Inferior parietal cortex (tissue), 1 donor: Measurements from ENCODE around the gene PLBD1.

Experiments used
- DNase-seq: peaks from one replicate; pipeline ENCODE4 v3.0.0-alpha.2; 2016; ENCODE audit errors: extremely low spot score

Gene PLBD1, protein sequence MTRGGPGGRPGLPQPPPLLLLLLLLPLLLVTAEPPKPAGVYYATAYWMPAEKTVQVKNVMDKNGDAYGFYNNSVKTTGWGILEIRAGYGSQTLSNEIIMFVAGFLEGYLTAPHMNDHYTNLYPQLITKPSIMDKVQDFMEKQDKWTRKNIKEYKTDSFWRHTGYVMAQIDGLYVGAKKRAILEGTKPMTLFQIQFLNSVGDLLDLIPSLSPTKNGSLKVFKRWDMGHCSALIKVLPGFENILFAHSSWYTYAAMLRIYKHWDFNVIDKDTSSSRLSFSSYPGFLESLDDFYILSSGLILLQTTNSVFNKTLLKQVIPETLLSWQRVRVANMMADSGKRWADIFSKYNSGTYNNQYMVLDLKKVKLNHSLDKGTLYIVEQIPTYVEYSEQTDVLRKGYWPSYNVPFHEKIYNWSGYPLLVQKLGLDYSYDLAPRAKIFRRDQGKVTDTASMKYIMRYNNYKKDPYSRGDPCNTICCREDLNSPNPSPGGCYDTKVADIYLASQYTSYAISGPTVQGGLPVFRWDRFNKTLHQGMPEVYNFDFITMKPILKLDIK

DNA sequence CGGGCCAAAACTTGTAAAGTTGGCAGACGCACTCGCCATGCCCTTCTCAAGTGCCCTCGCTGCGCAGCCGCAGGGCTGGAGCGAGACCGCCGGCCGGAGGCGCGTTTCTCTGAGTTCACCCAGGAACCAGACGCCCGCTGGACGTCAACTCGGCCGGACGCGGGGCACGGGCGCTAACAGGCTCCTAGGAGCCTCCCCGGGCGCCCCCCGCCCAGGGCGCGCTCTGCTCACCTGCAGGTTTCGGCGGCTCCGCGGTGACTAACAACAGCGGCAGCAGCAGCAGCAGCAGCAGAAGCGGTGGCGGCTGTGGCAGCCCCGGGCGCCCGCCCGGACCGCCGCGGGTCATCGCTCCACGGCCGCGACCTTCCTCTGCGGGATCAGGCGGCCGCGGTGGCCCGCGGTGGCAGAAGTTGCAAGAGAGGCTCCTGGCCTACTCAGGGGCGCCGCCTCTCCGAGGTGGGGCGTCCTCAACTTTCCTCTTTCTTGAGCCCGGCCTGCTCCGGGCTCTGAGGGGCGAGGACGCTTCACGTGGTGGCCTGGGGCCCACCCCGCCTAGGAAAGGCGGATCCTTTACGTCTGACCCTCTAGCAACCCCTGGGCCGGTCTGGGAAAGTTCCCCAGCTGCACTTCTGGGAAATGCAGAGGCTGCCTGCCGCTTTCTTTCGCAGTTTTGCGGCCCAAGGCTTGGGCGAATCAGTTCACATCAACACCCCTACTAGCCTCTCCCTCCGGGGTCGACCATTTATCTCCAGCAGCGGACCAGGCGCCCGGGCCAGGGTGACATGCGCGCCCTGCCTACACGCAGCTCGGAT is at the start of gene PLBD1:
PLBD1 (minus strand) TSS at position 533 of the 812 bp plus-strand sequence; CDS start at position 346, 187 bp downstream.
- DNase-seq, result no peak

DNA sequence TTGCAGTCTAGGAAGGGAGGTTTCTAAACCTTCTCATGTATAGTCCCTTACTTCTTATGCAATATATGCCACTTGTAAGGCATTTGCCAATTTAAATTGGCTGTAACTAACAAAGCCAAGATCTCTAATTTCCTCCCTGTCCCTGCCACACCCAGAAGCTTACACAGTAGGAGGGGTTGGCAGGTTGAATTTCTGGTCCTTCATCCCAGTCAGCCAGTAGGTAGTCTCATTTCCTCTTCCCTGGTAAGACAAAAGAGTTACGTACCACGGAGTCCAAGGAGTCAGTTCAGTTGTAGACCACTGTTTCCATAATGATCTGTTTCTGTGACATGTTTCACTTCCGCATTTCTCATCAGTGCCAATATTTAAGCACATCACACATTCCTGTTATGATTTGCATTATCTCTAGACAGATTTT is 47.0 kb upstream of the PLBD1 start:
- DNase-seq, result peak; percentile 12

DNA sequence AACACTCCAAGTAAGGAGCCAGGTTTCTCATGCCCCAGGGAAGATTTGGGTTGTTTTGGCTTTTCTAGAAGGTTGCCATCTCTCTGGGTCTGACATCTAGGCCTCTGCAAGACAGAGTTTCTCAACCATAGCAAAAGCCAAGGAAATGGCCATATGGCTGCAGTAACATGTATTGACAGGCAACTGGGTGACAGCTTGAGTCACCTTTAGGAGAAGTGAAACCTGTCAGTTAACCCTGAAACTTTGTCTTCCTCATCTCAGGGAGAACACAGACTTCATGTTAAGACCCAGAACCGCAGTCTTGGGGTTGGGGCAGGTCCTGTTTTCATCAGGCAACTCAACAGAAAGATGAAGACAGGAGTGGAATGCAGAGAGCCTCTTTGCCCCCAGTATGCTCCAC is 46.0 kb upstream of the PLBD1 start:
- DNase-seq, result peak; percentile 14

DNA sequence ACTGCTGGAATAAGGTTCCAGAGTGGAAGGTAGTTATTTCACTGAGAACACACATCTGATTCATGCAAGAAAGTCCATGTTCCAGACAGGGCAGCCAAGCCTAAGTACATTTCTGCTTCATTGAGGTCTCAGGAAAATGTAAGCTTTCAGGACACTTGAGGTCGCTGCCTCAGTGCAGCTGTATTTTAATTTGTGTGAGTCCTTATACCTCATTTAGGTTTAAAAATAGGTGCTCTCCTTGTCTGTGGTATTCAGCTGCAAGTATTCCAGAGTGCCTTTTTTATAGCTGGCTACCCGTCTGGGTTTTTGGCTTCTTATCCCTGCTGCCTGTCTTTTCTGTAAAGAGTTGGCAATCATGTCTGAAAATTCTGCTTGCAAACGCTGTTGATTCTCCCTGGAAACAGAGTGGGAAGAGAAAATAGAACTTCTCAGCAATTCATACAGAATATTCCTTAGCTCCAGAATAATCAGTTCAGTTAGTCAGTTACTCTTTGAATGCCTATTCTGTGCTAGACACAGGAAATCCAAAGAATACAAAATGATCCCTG is 45.3 kb upstream of the PLBD1 start:
- peak; percentile 47 for DNase-seq

DNA sequence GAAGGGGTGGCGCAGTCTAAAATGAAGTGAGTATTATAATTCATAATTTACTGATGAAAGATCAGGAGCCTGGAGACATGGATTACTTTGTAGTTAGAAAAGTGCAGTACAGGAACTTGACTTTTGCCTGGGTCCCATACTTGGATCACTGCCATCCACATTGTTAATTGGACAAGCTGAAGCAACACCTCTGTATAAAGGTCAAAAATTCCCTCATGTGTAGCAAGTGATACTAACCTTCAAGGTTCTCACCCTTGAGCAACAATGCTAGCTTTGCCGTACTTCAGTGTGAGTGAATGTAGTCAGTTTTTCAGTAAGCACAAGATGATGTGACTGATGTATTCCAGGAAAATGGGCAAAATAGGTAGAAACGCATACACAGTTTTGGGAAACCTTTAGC is 44.6 kb upstream of the PLBD1 start:
- DNase-seq, result no peak

DNA sequence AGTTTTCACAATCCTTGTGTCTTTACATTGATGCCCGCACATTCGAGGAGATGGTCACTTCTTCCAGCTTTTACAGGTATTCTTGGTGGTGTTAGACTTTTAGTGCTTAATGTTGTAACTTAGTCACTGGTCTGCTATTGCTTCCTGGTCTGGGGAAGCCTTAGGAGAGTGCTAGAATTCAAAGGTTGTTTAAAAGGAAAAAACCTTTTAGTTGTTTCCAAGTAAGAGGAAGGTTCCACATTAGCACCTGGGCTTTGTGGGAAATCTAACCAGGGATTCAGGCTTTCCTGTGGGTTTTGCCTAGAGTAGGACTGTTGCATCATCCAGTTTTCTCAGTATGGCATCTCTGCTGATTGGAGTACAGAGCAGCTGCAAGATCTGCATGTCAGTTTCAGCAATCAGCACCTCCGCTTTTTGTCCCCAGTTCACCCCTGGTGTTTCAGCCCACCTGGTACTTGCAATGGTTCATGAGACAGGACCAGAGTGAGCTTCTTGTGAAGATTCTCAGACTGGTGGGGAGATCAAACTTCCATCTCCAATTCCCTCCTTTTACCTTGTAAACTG is 44.0 kb upstream of the PLBD1 start:
- no peak for DNase-seq

DNA sequence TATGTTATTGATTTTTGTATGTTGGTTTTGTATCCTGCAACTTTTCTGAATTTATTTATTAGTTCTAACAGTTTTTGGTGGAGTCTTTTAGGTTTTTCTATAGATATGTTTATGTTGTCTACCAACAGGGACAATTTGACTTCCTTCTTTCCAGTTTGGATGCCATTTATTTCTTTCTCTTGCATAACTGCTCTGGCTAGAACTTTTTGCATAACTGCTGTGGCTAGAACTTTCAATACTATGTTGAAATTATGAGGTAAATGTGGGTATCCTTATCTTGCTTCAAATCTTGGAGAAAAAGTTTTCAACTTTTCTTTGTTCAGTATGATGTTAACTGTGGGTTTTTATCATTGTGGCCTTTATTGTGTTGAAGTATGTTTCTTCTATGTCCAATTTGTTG is 39.9 kb upstream of the PLBD1 start:
- DNase-seq, result no peak

DNA sequence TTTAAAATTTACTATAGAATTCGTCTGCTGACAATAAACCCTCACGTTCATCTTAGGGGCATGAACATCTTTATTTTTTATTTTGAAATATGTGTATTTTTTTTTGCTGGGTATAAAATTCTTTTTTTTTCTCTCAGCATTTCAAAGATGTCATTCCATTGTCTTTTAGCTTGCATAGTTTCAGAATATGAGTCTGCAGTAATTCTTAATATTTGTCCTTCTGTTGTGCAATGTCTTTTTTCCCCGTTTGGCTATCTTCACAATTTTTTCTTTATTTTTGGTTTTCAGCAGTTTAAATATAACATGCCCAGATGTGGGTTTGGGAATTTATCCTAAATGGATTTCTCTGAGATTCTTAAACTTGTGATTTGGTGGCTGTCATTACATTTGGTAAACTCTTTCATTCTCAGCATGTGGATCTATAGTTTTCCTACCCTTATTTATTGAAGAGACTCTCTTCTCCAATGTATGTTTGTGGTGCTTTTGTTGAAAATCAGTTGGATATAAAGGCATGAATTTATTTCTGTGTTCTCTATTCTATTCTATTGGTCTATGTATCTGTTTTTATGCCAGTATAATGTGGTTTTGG is 37.8 kb upstream of the PLBD1 start:
- DNase-seq, result no peak

DNA sequence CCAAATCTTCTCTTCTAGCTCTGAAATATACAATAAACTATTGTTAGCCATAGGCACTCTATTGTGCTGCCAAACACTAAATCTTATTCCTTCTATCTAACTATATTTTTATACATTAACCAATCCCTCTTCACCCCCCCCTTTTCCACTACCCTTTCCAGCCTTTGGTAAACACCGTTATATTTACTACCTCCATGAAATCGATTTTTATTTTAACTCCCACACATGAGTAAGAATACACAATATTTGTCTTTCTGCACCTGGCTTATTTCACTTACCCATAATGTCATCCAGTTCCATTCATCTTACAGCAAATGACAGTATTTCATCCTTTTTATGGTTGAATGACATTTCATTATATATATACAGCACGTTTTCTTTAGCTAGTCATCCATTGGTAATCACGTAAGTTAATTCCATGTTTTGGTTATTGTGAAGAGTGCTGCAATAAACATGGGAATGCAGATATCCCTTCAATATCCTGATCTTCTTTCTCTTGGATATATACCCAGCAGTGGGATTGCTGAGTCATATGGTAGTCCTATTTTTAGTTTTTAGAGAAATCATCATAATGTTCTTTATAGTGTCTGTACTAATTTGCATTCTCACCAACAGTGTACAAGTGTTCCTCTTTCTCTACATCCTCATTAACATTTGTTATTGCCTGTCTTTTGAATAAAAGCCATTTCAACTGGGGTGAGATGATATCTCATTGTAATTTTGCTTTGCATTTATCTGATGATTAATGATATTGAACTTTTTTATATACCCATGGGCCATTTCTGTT is 34.2 kb upstream of the PLBD1 start:
- no peak for DNase-seq

DNA sequence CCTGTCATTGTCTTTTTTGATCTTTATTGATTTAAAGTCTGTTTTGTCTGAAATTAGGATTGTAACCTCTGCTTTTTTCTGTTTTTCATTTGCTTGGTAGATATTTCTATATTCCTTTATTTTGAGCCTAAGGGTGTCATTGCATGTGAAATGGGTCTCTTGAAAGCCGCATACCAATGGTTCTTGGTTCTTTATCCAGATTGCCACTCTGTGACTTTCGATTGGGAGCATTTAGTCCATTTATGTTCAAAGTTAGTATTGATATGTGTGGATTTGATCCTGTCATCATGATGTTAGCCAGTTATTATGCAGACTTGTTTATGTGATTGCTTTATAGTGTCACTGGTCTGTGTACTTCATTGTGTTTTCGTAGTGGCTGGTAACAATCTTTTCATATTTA is 29.8 kb upstream of the PLBD1 start:
- DNase-seq, result no peak

DNA sequence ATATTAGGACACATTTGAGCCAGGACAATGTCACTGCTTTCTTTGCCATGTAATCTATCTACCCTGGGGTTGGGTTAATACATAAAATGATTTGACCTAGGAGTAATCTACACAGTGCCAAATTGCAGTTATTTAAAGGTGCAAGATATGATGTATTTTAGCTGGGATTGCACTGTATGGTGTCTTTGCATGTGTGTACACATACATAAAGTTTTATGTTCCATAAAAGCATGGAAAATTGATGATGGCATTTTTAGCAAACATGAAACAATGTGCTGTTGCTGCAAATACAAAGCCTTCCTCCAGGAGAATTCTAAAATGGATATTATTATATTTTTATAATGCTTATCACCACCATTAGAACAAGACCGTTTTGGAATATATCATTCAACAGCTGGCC is 24.0 kb upstream of the PLBD1 start:
- DNase-seq, result no peak

DNA sequence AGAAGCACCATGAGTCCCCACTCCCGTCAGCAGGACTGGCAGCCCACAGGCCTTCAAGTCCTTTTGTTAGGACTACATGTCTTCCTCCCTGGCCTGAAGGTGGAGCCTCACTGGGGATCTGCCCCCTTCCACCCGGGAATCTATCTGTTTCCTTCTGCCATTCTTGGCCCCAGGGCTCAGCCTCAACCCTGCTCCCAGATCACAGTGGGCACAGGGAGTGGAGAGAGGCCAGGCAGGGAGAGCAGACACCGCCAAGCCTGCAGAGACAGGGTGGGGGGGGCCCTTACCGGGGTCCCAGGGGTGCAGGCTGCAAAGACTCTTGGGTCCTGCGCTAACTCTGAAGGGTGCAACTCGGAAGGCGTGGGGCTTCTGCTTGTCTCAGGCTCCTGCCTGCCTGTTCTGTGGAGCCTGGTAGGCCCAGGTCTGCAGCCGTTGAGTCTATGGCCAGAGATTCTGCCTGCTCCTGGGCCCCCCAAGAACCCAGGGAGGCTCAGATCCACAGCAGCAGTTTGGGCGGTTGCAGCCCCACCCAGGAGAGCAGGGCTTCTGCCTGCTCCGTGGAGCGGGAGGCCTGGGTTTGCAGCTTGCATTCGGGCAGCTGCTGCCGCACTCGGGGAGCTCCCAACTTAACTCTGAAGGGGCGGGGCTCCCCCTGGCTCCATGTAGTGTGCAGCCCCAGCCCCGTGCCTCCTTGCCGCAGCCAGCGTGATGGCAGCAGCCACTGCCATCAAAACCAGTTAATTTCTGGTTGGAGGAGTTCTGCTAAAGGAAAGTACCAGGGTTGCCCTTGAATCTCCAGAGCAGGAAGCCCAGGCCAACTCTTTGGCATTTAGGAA is 21.7 kb upstream of the PLBD1 start:
- no peak for DNase-seq

DNA sequence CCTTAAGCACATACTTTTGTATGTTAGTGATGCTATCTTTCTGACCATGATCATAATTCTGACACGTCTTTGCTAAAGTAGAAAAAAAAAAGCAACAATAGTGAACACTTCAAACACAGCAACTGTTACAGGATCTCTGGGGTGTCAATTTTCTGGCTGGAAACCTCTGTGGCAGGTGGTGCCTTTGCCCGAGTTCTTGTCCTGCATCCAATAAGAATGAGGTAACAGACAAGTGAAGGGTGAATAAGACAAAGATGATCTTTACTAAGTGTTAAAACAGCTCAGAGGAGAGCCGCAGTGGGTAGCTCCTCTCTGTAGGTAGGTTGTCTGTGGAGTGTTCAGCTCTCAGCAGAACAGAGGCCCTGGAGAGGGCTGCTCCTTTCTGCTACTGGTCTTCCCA is 20.9 kb upstream of the PLBD1 start:
- DNase-seq, result no peak

DNA sequence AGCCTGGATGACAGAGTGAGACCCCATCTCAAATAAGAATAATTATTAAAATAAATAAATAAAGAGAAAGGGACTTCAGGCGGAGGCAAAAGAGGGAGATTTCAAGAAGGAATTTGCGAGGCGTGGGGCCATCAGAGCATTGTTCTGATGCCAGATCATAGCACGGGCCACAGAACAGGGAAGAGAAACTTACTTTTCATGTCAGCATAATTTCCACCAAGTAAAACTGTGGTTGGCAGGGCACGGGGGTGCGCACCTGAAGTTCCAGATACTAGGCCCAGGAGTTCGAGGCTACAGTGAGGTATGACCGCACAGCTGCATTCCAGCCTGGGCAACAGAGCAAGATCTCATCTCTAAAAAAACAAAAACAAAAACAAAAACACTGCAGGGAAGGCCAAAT is 11.0 kb upstream of the PLBD1 start:
- no peak for DNase-seq

DNA sequence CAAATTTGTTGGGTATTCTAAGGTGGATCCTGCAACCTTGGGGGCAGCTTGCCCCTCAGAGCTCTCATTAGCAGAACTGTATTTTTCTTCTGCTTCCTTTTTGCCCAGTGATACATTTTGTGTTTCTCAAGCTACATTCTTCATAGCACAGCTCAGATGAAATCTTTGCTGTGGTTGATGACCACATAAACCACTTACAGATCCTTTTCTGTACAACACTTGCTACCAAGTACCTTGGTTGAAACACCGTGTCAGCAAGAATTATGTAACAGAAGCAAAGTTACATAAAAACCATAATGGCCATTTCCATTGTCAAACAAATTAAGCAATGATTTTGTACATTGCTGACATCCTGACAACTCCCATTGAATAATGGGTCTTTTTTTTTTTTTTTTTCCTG is 9.7 kb upstream of the PLBD1 start:
- DNase-seq, result no peak

DNA sequence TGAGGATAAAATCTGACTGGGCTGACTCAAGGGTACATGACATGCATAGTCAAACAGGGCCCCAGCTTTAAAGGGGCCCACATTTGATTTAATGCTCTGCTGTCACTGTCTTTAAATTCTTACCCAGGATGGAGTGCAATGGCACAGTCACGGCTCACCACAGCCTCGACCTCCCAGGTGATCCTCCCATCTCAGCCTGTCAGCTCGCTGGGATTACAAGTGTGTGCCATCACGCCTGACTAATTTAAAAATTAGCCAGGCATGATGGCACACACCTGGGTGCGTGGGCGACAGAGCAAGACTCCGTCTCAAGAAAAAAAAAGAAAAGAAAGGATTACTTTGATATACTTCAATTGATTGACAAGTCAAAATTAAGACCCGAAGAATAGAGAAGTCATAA is 9.2 kb upstream of the PLBD1 start:
- no peak for DNase-seq

DNA sequence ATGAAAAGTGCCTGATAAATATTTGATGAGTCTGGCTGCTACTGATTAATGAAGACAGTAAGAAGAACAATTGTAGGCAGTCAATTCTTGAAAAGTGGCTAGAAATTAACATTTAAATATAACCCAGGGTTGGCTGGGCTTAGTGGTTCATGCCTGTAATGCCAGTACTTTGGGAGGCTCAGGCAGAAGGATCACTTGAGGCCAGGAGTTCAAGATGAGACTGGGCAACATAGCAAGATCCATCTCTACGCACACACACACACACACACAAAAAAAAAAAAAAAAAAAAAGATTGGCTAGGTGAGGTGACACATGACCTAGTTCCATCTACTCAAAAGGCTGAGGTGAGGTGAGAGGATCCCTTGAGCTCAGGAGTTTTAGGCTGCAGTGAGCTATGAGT is 7.9 kb upstream of the PLBD1 start:
- no peak for DNase-seq

DNA sequence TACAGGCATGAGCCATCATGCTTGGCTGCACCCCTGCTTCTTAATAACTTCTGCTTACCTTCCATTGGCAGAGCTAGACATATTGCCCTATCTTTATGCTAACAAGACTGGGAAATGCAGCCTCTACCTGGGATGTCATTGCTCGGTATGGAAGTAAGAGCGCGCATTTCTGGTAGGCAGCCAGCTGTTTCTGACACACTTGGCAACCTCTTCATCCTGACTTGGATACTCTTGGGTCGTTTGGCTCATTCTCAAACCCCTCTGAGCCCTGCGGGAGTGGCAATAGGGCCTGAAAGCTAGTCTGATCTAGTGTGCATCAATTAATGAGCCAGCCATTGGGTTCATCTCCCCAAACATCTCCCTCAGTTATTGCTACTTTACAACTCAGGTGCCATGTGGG is 5.4 kb upstream of the PLBD1 start:
- no peak for DNase-seq

DNA sequence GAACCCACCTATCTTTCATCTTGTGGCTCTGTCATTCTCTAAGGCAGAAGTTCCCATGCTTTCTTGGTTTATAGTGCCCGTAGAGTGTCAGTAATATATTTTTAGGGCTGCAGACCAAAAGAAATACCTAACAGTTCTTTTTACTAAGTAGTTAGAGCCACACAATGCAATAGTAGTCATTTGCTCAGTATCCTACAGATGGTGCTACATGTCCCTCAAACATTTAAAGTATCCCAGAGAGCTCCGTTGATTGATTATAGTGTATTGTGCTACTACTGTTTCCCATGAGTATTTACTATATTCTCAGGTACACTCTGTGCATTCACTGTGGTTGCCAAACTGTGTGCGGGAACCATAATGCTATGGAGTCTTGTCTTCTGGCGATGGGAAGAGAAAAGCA is 4.7 kb upstream of the PLBD1 start:
- DNase-seq, result no peak

DNA sequence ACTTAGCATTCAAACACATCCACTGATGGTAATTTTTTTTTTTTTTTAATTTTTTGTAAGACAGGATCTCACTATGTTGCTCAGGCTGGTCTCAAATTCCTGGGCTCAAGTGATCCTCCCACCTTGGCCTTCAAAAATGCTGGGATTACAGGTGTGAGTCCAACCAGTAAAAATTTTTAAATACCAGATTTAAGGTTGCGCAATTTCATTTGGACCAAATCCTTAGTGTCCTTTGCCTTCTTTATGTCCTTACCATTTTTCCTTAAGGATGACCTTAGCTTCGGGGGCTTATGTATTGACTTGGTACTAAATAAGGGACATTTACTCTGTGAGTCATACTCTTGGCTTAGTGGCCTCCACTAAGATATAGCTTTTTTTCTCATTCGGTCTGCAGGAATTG is 4.1 kb upstream of the PLBD1 start:
- DNase-seq, result no peak
